Activated T-helper 1 cell treated with Interleukin-2 at 50 U/mL for 16 hours (primary cell): ENCODE measurements around the gene MICAL3.
"Not testable (repeated sequence)": the region's sequence is repeated elsewhere in the genome, so short reads cannot be mapped to it uniquely, and the experiment has no call there.

Experiments
- DNase-seq: peaks from one replicate; pipeline ENCODE4 v3.0.0-alpha.2; 2020; ENCODE audit warnings: low read depth

Gene MICAL3

DNA sequence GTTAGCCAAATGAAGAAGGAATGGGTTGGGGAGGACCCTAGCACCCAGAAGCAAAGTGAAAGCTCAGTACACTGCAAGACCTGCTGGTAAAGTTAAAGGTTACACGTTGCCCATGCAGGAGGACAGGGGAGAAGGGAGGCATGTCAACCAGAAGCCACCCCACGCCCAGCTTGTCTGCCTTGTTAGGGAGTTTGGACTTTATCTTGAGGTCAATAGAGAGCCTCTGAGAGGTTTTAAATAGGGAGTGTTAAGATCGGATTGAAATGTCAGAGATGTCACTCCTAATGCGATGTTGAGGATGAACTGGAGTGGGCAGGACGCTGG lies 34.7 kb upstream of the MICAL3 start:
- no peak for DNase-seq

DNA sequence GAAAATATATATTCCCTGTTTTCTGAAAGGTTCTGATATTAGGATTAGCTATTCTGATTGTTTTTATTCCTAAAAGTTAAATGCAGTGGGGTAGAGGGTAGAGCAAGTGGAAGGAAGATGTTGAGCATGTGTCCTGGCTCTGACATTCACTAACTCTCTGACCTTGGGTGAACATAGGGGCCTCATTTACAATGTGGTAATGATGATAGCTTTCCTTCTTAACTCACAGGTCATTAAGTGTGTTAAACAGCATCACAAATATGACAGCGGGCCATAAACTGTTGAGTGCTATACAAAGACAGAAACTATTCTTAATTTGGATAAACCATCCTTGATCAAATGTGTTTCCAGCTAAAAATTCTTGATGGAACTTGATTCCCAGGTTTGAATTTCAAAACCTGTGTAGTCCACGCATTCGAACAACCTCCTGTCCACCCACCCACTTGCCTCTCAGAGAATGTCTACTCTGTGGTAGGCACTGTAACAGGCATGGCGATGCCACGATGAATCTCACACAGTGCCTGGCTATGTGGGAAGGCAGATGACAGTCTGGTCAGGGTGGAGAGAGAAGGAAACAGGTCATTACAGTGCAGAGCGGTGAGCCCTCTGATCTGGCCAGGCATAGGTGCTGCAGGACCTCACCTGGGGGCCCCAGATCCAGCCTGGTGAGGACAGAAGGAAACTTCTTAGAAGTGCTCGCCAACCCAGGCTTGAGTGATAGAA lies 34.2 kb upstream of the MICAL3 start:
- DNase-seq: no peak

DNA sequence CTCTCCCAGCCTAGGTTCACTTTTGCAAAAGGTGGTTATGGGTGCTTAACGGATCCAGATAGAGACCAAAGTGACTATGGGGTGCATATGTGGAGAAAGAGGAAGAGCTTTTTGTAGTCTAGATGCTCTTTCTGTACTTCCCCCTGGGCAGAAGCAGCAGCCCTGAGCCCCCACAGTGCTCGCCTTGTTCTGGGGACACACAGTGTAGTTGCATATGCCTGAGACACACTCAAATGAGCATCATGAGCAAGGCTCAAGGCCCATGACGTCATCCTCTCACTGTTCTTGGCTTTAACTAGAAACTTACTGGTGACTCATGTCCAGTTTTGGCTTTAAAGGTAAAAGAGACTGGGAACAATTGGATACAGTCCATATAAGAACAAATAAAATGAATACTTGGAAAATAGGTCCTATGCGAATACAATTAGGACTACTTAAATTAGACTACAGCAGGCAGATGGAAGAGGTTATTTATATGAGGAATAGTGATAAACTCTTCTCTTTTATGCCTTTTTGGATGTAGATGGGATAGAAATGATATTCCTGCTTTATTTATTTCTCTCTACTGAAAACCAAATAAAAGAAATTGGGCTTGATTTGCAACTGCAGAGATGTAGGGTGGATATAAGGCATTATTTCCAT lies 33.3 kb upstream of the MICAL3 start:
- no peak for DNase-seq

DNA sequence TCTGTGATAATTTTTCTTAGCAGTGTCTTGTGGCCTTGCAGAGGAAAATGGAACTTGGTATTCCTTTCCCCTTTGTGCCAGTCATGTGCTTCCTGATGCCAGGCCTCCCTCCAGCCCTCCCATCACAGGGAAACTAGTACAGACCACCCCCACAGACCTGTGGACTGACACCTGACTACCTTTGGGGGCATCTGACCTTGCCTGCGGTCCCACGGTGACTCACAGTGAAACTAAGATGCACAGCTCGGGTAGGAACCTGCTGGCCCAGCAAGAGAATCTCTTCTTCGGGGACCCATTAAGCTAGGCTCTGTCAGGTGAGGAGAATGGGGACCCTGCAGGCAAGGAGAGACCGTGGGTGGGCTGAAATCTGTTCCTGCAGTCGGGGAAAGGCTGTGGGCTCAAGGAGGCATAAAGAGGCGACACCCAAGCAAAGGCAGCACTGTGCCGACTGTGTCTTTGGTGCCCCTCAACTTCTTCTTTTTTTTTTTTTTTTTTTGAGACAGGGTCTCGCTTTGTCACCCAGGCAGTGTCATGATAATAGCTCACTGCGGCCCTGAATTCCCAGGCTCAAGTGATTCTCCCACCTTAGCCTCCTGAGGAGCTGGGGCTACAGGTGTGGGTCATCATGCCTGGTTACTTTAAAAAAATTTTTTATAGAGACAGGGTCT lies 32.6 kb upstream of the MICAL3 start:
- DNase-seq: no peak

DNA sequence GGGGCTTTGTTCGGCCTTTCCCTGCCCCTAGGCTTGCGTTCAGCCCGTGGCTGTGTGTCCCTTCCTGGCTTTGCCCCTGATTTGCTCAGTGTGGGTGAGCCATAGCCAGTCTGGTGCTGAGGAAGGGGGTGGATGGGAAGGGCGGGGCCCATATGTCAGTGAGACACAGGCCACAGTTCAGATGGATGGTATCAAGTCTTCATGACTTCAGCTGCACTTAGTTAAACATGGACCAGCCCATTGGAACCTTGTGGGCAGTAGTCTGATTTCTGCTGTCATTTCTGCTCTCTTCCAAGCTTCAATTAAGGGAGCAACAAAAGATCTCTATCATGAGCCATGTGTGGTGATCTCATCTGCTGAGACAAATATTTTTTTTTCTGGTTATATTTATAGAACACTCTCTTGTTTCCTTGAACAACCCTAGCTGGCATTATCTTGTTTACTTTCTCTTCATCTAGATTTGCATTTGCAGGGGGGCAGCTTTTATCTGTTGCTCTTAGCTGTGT lies 31.9 kb upstream of the MICAL3 start:
- no peak for DNase-seq

DNA sequence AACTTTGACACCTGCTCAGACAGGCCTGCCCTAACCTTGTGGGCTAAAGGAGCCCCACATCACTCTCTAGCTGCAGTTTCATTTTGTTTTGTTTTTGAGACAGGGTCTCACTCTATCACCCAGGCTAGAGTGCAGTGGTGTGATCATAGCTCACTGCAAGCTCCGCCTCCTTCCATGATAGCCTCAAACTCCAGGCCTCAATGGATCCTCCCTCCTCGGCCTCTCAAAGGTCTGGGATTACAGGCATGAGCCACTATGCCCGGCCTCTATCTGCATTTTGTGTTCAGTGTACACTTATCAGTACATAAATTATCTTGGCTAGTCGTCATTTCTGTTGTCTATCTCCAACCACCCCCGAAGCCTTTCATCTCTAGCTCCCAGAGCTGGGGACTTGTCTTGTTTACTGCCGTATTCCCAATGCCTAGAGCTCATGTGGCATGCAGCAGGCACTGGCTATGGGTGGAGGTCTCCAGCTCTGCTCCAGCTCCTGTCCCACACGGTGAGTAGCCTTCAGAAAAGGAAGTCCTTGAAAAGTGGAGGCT lies 31.3 kb upstream of the MICAL3 start:
- no peak for DNase-seq

DNA sequence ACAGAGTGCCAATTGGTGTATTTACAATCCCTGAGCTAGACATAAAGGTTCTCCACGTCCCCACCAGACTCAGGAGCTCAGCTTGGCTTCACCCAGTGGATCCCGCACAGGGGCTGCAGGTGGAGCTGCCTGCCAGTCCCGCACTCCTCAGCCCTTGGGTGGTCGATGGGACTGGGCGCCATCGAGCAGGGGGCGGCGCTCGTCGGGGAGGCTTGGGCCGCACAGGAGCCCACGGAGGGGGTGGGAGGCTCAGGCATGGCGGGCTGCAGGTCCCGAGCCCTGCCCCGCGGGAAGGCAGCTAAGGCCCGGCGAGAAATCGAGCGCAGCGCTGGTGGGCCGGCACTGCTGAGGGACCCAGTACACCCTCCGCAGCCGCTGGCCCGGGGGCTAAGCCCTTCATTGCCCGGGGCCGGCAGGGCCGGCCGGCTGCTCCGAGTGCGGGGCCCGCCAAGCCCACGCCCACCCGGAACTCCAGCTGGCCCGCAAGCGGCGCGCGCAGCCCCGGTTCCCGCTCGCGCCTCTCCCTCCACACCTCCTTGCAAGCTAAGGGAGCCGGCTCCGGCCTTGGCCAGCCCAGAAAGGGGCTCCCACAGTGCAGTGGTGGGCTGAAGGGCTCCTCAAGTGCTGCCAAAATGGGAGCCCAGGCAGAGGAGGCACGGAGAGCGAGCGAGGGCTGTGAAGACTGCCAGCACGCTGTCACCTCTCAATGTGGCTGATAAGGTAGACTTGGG lies 29.0 kb upstream of the MICAL3 start:
- not testable (repeated sequence) for DNase-seq

DNA sequence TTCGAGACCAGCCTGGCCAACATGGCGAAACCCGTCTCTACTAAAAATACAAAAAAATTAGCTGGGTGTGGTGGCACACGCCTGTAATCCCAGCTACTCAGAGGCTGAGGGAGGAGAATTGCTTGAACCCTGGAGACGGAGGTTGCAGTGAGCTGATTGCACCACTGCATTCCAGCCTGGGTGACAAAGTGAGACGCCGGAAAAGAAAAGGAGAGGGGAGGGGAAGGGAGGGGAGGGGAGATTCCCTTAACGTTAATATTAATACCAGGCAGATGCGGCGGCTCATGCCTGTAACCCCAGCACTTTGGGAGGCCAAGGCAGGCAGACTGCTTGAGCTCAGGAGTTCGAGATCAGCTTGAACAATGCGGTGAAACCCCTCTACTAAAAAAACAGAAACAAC lies 26.8 kb upstream of the MICAL3 start:
- DNase-seq: not testable (repeated sequence)

DNA sequence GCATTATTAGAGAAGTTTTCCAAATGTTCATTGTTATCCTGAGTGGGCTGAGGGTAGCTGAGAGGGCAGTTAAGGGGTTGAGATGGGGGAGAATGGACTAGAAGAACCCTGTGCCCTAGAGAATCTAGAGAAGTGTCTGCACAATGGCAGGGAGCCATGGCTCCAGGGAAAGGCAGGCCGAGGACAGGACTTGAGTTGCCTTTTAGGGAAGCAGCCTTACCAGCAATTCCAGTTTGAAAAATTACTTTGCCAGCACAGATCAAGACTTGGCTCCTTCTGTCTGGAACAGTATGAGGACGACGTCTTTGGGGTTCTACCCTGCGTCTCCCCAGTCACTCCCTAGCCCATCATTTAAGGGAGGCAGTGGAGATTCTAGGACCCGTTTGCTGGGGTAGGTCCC lies 25.7 kb upstream of the MICAL3 start:
- no peak for DNase-seq

DNA sequence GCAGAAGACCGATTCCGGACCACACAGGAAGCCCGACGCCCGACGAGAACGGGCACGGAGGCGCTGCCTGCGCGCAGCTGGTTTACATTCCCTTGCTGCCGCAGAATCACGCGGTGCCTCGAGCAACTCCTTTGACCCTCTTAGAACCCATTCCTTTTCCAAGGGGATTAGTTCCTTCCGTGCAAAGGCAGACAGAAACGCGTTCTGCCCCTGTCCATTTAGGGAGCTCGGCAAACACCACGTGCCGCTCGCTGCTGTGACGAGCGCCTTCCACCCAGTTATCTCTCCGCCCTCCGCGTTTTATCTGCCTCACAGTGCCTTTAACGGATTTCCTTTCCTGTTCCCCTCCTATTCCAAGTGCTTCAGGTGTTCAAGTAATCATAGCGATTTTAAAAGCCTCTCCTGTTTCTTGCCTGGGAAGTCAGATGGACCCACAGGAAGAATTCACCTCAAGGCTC lies 24.1 kb upstream of the MICAL3 start:
- DNase-seq: no peak

DNA sequence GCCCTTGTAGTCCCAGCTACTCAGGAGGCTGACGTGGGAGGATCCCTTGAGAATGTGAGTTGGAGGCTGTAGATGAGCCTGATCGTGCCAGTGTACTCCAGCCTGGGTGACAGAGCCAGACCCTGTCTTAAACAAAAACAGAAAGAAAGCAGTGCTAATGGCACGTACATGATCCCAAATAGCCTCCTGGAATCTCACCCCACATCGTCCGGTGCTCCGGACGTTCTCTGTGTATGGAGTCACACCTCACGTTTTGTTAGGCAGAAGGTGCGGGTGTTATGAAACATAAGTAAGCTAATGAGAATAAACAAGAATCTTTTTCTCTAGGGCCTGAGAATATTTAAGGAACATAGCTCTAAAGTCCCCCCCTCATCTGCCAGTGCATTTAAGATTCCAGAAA lies 23.7 kb upstream of the MICAL3 start:
- no peak for DNase-seq

DNA sequence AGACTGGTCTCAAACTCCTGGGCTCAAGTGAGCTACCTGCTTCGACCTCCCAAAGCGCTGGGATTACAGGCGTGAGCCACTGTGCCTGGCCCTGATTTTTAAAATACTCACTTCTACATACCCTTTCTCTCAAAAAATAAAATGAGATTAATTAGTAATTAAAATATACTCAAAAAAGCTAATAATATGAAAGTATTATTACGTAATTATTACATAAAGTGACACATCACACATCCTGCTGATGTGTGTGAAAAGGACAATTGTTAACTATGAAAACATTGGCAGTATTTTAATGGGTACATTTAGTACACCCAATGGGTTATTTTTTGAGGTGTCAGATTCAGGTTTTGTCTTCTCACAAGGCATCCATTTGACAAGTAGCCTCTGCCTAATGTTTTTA lies 21.4 kb upstream of the MICAL3 start:
- no peak for DNase-seq

DNA sequence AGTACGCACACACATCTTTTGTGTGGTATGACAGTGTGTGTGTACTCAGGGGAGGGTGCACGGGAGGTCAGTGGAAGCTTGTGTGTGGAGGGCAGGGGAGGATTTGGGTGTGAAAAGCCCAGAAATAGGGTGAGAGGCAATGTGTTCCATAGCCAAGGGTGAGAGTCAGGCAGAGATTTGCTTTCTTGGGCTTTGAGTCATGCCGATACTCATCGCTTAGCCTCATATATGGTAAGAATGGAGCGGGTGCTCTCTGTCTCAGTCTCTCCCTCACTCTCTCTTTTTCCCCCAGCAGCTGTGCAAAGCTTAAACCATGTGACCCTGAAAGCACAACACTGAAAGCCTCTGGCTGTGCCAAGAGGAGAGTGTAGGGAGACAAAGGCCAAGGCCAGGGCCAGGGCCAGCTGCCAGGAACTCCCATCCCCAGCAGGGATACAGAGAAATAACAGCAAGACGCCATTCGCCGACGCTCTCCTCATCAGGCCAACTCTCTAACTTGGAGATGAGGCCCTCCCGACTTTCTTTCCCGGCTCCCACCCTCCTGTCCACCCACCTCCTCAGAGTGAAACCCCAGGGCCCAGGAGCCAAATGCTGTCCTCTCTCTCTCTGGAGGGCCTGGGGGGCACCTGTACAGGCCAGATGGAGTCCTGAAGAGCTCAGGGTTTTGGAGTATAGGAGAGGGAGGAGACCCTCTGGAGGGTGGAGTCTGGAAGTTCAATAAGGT lies 20.3 kb upstream of the MICAL3 start:
- no peak for DNase-seq

DNA sequence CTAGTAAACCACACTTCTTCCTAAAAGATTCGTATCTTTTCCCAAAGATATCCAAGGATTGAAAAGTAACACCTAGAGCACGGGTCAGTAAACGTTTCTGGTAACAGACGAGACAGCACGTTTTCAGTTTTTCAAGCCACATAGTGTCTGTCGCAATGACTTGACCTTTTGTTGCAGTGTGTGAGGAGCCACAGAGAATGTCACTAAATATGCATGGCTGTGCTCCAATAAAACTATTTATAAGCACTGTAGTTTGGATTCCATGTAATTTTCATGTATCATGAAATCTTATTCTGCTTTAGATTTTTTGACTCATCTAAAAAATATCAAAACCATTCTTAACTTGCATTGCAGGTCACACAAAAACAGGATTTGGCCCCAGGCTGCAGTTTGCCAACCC lies 18.3 kb upstream of the MICAL3 start:
- DNase-seq: no peak

DNA sequence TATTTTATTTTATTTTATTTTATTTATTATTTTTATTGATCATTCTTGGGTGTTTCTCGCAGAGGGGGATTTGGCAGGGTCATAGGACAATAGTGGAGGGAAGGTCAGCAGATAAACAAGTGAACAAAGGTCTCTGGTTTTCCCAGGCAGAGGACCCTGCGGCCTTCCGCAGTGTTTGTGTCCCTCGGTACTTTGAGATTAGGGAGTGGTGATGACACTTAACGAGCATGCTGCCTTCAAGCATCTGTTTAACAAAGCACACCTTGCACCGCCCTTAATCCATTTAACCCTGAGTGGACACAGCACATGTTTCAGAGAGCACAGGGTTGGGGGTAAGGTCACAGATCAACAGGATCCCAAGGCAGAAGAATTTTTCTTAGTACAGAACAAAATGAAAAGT lies 16.5 kb upstream of the MICAL3 start:
- not testable (repeated sequence) for DNase-seq

DNA sequence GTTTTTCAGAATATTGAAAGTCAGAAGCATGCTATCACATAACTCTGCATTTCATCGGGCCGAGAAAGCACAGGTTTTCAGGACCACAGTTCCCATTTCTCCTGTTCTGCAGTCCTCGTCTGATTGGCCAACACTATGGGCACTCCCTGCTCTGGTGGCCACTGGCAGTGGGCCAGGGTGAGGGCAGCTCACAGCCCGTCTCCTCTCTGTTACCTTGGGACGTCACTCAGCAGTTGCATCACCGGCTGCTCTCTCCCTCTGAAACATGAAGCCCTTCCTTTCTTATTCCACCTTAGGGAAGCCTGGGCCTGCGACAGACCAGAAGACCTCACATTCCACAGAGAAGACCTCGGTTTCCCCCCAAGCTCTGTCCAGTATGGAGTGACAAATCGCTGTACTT lies 11.4 kb upstream of the MICAL3 start:
- DNase-seq: no peak

DNA sequence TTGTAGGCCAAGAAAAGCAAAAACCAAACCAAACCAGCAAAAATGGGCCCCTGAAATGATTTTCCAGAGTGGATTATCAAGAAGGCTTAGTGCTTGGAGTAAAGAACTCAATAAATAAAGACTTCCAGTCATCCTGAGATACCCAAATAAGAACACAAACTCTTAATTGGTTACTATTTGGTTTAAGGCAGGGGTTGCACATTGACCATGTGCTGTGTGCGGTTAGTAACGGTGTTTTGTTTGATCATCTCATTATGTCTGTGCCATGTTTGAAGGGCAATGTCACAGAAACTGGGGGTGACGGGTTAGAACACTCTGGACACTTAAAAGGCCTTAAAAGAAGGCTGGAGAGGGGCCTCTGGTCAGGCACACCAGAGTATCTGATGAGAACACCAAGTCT lies 9.7 kb upstream of the MICAL3 start:
- DNase-seq: no peak

DNA sequence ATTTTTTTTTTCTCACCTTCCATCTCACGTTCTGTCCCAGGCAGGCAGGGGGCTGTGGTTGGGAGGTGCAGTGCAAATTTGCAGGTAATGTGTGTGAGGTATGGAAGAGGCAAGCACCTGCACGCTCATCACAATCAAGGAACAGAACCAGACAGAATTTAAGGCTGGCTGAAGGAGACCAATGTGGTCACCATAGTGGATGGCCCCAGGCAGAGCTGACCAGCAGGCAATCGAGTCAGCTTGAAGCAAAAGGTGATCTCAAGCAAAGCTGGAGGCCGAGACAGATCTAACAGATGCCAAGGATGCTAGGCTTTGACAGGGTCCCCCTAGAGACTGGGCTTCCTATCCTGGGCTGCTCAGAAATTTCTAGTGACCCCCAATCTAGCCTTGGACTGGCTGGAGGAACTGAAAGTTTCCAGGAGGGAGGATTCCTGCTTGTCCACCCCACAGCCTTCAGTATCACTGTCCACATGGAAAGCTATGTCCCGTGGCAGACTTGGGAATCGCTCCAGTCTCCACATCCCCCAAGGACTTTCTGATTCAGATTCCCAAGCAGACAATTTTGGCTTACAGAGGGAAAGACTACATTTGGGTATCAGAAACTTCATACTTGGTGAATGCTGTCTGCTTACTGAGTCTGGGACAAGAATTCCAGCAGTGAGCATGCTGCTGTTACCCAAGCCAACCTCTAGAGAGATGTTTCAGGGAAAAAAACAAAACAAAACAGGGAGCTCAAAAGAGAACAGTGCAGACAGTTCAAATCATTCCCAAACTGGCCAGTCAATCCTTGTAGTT lies 9.0 kb upstream of the MICAL3 start:
- DNase-seq: no peak

DNA sequence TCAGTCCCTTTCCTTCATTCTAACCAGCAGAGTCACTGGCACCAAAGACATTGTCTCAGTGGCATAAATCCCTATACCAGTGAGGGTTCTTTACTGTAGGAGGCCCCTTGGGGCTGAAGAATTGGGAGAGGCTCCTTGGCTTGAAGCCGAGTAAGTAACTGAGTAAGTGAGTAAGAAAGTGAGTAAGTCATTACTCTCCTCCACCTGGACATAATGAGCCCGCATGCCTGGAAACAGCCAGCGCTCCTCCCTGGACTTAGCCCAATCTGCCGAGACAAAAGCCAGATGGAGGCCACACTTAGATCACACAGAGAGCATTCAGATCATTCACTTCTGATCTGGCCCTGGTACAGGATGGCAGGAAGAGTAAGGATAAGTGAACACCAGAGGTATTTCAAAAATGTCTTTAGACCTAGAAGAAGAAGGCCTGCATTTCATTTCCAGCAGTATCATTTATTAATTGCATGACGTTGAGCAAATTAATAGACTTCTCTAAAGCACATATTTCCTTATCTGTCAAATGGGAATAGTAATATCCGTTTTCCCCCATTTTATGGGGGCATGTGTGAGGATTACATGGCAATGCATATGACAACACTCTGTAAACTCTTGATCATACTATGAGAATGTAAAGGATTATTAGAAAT lies 8.2 kb upstream of the MICAL3 start:
- no peak for DNase-seq

DNA sequence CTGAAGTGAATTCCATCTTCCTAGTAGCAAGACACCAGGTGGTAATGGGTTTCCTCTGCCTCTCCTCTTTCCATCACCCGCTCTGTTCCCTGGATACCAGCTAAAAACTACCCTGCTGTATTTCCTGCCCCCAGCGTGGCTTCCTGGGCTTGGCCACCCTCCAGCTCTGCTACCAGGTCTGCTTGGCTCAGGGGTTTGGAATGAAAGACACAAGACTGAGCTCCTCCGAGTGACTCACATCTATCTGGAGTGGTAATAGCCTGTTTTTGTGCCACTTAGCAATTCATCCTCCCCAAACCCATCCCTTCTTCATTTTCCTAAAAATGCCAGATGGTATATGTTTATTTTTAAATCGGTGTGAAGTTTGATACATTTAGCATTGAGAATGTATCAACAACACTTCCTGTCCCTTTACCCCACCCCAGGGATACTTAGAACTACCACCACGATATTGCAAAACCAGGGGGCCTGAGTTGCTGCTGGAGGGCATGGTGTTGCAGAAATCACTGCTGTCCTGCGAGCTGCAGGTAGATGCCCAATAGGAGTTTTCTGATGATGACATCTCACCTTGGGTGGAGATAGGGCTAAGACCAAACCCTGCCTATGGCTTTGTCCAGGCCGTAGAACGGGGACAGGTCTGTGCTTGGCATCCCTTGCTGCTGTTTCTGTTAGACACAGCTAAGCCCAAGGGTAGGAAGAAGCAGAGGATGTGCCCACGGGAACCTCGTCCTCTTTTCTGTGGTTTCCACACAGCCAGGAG lies 7.5 kb upstream of the MICAL3 start:
- no peak for DNase-seq
